Testis (tissue), 3 donors: ENCODE data around the gene KIAA0586. TPM values are rescaled to one million over a fixed set of nuclear protein-coding genes. Genes with fewer than 3 reads are reported as not detected.

Experiments
- DNase-seq: peaks from one replicate; pipeline ENCODE4 v3.0.0-alpha.2; 2019
- H3K27ac ChIP-seq, 2 donors: fragments of 200-600 bp; sonication (generic); one replicate each; pipeline ENCODE4 v1.5.1; 2019
- H3K27me3 ChIP-seq: fragments of 200-600 bp; sonication (generic); one replicate; pipeline ENCODE4 v1.5.1; 2019
- H3K36me3 ChIP-seq: fragments of 200-600 bp; sonication (generic); one replicate; pipeline ENCODE4 v1.5.1; 2017; ENCODE audit warnings: low read depth; ENCODE audit errors: missing control alignments
- H3K4me1 ChIP-seq: fragments of 200-600 bp; sonication (generic); one replicate; pipeline ENCODE4 v1.5.1; 2019
- H3K4me3 ChIP-seq, 2 donors: fragments of 200-600 bp; sonication (generic); one replicate each; pipeline ENCODE4 v1.5.1; 2017 to 2019
- H3K9me3 ChIP-seq: fragments of 200-600 bp; sonication (generic); one replicate; pipeline ENCODE4 v1.5.1; 2017
- CTCF ChIP-seq, 3 experiments: fragments of 450-650 bp in 2 of 3; fragments of 200-600 bp in 1 of 3; sonication (generic) in 1 of 3; IDR thresholded peaks; one replicate each; pipeline ENCODE4 v1.5.1; 2016 to 2019; ENCODE audit warnings: antibody characterized with exemption in 3 of 3, mild to moderate bottlenecking in 2 of 3, moderate library complexity in 1 of 3
- POLR2A ChIP-seq: fragments of 450-650 bp; IDR thresholded peaks from one replicate; pipeline ENCODE4 v1.6.1; 2017; ENCODE audit warnings: antibody characterized with exemption, mild to moderate bottlenecking, moderate library complexity
- WGBS, 2 donors: methylation state at CpG; one replicate each; pipeline ENCODE4 v1.1.5; 2018; 5-methylcytosine and 5-hydroxymethylcytosine counted together
- intact Hi-C: fragments of 100-400 bp; cut with DNase I; formaldehyde crosslinking; loops from one replicate; pipeline ENCODE4 v1.15.1; 2023; ENCODE audit warnings: low total_unique reads
- polyA plus RNA-seq: library from polyadenylated mRNA; stranded (reverse); fragments of 350-450 nt; fragmentation: Illumina TruSeq; extraction: RNeasy Lipid Tissue Mini Kit (QIAGEN cat#74804); gene quantifications from one replicate; pipeline ENCODE4 v1.2.3, GENCODE V29; 2014; ENCODE audit warnings: low read depth, low replicate concordance; ENCODE audit not compliant: insufficient read depth
- total RNA-seq, 2 donors: library from RNA; depleted of rRNA; stranded (reverse); fragments of >200 nt; gene quantifications; one replicate each; pipeline ENCODE4 v1.2.3, GENCODE V29; 2016

Gene KIAA0586
- total and polyA plus RNA-seq, 3 donors from 2014 or later, result 38.7 to 62.0 (median 46.2) TPM

DNA sequence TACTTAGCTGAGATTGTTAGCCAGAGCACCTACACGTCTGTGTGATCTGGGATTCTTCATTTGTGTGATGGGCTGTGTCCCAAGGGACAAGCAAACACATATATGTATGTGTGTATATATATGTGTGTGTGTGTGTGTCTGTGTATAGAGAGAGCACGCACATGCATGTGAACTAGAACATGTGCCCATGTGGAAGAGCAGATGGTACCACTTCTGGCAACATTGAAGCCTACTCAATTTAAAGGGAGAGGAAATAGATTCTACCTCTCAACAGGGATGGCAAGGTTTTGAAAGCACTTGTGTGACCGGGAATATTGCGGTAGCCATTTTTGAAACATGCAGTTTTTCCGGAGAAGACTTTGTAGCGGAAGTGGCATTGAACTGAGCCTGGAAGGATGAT, 30.4 kb upstream of the KIAA0586 start:
- intact Hi-C loops, result no loop called here
- WGBS, 2 donors, result 73 to 79% methylated on average over 6 of the region's 6 CpGs

GRCh38 chr14:58398495-58398894, 29.0 kb upstream of the KIAA0586 start:
- Histone ChIP-seq H3K4me3 (no peak overlapping the region), H3K27me3 (no peaks in the 10 kb centered on the region), H3K36me3 (no peaks in the 10 kb centered on the region), H3K27ac (no peak overlapping the region), H3K9me3 (no peaks in the 10 kb centered on the region), H3K4me1 (peaks cover 9% of the 10 kb centered on the region)
- intact Hi-C loops, result no loop called here
- no peak for DNase-seq
- TF ChIP-seq CTCF (IDR thresholded peaks at IDR 0.05), result no peak
- no peak for TF ChIP-seq POLR2A

More for the DNA sequence above, 30.4 kb upstream of the KIAA0586 start:
- no peak overlapping the region for H3K4me3 ChIP-seq
- DNase-seq, result no peak
- no peak for TF ChIP-seq CTCF (IDR thresholded peaks at IDR 0.05)
- TF ChIP-seq POLR2A, result no peak
- H3K4me1 ChIP-seq, result peaks cover 9% of the 10 kb centered on the region
- no peaks in the 10 kb centered on the region for H3K9me3 ChIP-seq
- no peaks in the 10 kb centered on the region for H3K36me3 ChIP-seq
- H3K27ac ChIP-seq, result no peak overlapping the region
- no peaks in the 10 kb centered on the region for H3K27me3 ChIP-seq

DNA sequence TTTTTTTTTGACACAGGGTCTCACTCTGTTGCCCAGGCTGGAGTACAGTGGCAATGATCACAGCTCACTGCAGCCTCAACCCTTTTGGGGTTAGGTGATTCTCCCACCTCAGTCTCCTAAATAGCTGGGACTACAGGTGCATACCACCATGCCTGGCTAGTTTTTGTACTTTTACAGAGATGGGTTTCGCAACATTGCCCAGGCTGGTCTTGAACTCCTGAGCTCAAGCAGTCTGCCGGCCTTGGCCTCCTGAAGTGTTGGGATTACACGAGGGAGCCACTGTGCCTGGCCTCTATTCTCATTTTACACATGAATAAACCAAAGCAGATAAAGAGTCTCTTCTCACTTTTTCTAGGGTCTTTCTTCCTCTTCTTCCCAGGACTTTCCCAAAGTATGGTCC, 28.6 kb upstream of the KIAA0586 start:
- TF ChIP-seq POLR2A (no peak), CTCF (IDR thresholded peaks at IDR 0.05) (no peak)
- no peaks in the 10 kb centered on the region for H3K36me3 ChIP-seq
- no peaks in the 10 kb centered on the region for H3K9me3 ChIP-seq
- no peaks in the 10 kb centered on the region for H3K27me3 ChIP-seq
- intact Hi-C loops, result no loop called here
- peaks cover 9% of the 10 kb centered on the region for H3K4me1 ChIP-seq
- WGBS, 2 donors, result 76 to 94% methylated on average over 3 of the region's 3 CpGs
- H3K27ac ChIP-seq, result no peak overlapping the region
- no peak overlapping the region for H3K4me3 ChIP-seq
- no peak for DNase-seq

- Histone ChIP-seq H3K9me3 (no peaks in the 10 kb centered on the region), H3K4me3 (no peak overlapping the region), H3K27ac (no peak overlapping the region), H3K4me1 (peaks cover 4% of the 10 kb centered on the region), H3K36me3 (no peaks in the 10 kb centered on the region), H3K27me3 (no peaks in the 10 kb centered on the region)
- WGBS, 2 donors, result 84 to 91% methylated on average over 3 of the region's 3 CpGs
- TF ChIP-seq POLR2A (no peak), CTCF (IDR thresholded peaks at IDR 0.05) (no peak)
- DNase-seq, result no peak
- intact Hi-C loops, result no loop called here
Observed at GRCh38 chr14:58401587-58401986, 25.9 kb upstream of the KIAA0586 start.

DNA sequence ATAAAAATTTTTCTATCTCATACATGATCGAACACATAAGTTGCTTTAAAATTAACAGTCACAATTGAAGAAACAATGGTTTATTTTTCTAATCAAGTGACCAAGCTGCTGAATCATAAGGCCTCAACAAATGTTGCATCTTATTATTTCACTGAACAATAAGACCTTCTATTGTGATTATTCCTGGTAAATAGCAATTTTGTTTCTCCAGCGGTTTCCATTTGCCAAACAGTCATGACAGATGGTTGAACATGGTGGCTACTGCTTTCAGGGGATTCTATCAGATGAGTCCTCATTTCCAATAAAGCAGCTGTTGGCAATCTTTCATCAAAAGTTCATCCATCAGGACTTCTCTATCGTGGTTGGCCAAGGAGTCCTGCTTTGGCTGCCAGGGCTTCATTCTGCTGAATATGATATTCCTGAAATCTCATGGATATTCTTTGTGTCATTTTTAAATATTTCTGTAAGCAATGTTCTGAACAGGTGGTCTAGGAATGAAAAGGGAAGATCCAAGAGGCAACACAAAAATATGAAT, 18.8 kb upstream of the KIAA0586 start:
- H3K4me3 ChIP-seq, result no peak overlapping the region
- peaks cover 4% of the 10 kb centered on the region for H3K4me1 ChIP-seq
- H3K9me3 ChIP-seq, result no peaks in the 10 kb centered on the region
- 67 to 68% methylated on average over 3 of the region's 3 CpGs for WGBS, 2 donors
- H3K27me3 ChIP-seq, result no peaks in the 10 kb centered on the region
- intact Hi-C loops, result no loop called here
- DNase-seq, result no peak
- no peak overlapping the region for H3K27ac ChIP-seq
- no peaks in the 10 kb centered on the region for H3K36me3 ChIP-seq
- TF ChIP-seq CTCF (IDR thresholded peaks at IDR 0.05) (no peak), POLR2A (no peak)
